GM19438 (cell line): ENCODE measurements around the gene SLC35E3.
A peak's percentile ranks its signal among the peaks of the same experiment; 100 is the strongest.
"Not testable (repeated sequence)": the region's sequence is repeated elsewhere in the genome, so short reads cannot be mapped to it uniquely, and the experiment has no call there.

Experiments used
- ATAC-seq: cut with Tn5 transposase; IDR thresholded peaks from one replicate; pipeline ENCODE4 v1.9.1; 2021; ENCODE audit warnings: low read depth; ENCODE audit not compliant: unreplicated experiment

Gene SLC35E3

GRCh38 chr12:68793436-68793835 lies 47.5 kb downstream of the SLC35E3 start:
- no peak for ATAC-seq

- no peak for ATAC-seq
These were observed 48.1 kb downstream of the SLC35E3 start for GRCh38 chr12:68793975-68794652.

- ATAC-seq = no peak
These were observed 48.8 kb downstream of the SLC35E3 start for GRCh38 chr12:68794653-68795251.

GRCh38 chr12:68796399-68796798 lies 50.4 kb downstream of the SLC35E3 start:
- no peak for ATAC-seq

- ATAC-seq = no peak
These were observed 52.9 kb downstream of the SLC35E3 start for GRCh38 chr12:68798882-68799234.

GRCh38 chr12:68800294-68800693 lies 54.3 kb downstream of the SLC35E3 start:
- ATAC-seq = no peak

GRCh38 chr12:68801124-68801523 lies 55.1 kb downstream of the SLC35E3 start:
- not testable (repeated sequence) for ATAC-seq

- peak; percentile 24 for ATAC-seq
These were observed 56.4 kb downstream of the SLC35E3 start for GRCh38 chr12:68802372-68802745.

- not testable (repeated sequence) for ATAC-seq
These were observed 57.1 kb downstream of the SLC35E3 start for GRCh38 chr12:68802911-68803651.

- no peak for ATAC-seq
These were observed 58.1 kb downstream of the SLC35E3 start for GRCh38 chr12:68803948-68804656.

- ATAC-seq = no peak
These were observed 58.9 kb downstream of the SLC35E3 start for GRCh38 chr12:68804657-68805591.

- ATAC-seq = no peak
These were observed 59.7 kb downstream of the SLC35E3 start for GRCh38 chr12:68805592-68806120.

- no peak for ATAC-seq
These were observed 60.7 kb downstream of the SLC35E3 start for GRCh38 chr12:68806488-68807237.

GRCh38 chr12:68807274-68807575 lies 61.2 kb downstream of the SLC35E3 start:
- ATAC-seq = not testable (repeated sequence)

GRCh38 chr12:68807576-68808387 lies 61.8 kb downstream of the SLC35E3 start, which contains the start of gene MDM2:
TSS of gene MDM2 (plus strand) at chr12:68808177. CDS start at chr12:68808478, 301 bp downstream.
- peak; percentile 71 for ATAC-seq

GRCh38 chr12:68808388-68809189 lies 62.6 kb downstream of the SLC35E3 start:
- peak; percentile 48 for ATAC-seq

GRCh38 chr12:68809190-68810026 lies 63.4 kb downstream of the SLC35E3 start:
- ATAC-seq = no peak
